Stimulated activated memory B cell treated with anti-CD40 and anti-IgM and Interleukin-4, amounts not matched to agents 10 μg/mL and 1 μg/mL and 100 μg/mL, for 72 hours (primary cell): ENCODE results near the gene CMYA5.

Source experiments
- ATAC-seq: fragments of 150-1000 bp; cut with Tn5 transposase; 2 replicates; pipeline ENCODE4 v1.10.0; 2021
- H3K27ac Mint-ChIP-seq: one replicate; pipeline ENCODE4 v1.8.0; 2022; ENCODE audit warnings: mild to moderate bottlenecking, mixed read lengths
- H3K27me3 Mint-ChIP-seq: one replicate; pipeline ENCODE4 v1.8.0; 2022; ENCODE audit warnings: mixed read lengths
- H3K36me3 Mint-ChIP-seq: one replicate; pipeline ENCODE4 v1.8.0; 2022; ENCODE audit warnings: mixed read lengths
- H3K4me1 Mint-ChIP-seq: one replicate; pipeline ENCODE4 v1.8.0; 2022; ENCODE audit warnings: mixed read lengths
- H3K4me3 Mint-ChIP-seq: one replicate; pipeline ENCODE4 v1.8.0; 2022; ENCODE audit warnings: mild to moderate bottlenecking, moderate library complexity, mixed read lengths
- H3K9me3 Mint-ChIP-seq: one replicate; pipeline ENCODE4 v1.8.0; 2022; ENCODE audit warnings: mixed read lengths

Gene CMYA5

GRCh38 chr5:79842991-79843390 is 153.4 kb downstream of the CMYA5 start:
- H3K27me3 Mint-ChIP-seq = peaks cover 35% of the 10 kb centered on the region
- H3K27ac Mint-ChIP-seq = no peak overlapping the region
- no peak overlapping the region for H3K4me3 Mint-ChIP-seq
- no peaks in the 10 kb centered on the region for H3K36me3 Mint-ChIP-seq
- H3K4me1 Mint-ChIP-seq = no peaks in the 10 kb centered on the region
- no peak for ATAC-seq
- no peaks in the 10 kb centered on the region for H3K9me3 Mint-ChIP-seq

- Mint-ChIP-seq H3K36me3 (no peaks in the 10 kb centered on the region), H3K27me3 (peaks cover 35% of the 10 kb centered on the region), H3K4me3 (no peak overlapping the region), H3K27ac (no peak overlapping the region), H3K9me3 (no peaks in the 10 kb centered on the region), H3K4me1 (no peaks in the 10 kb centered on the region)
- ATAC-seq = no peak
Observed at GRCh38 chr5:79843450-79844388, 154.1 kb downstream of the CMYA5 start.

GRCh38 chr5:79844571-79844970 is 154.9 kb downstream of the CMYA5 start:
- Mint-ChIP-seq H3K27me3 (peaks cover 35% of the 10 kb centered on the region), H3K4me1 (no peaks in the 10 kb centered on the region), H3K9me3 (no peaks in the 10 kb centered on the region), H3K4me3 (no peak overlapping the region), H3K27ac (no peak overlapping the region), H3K36me3 (no peaks in the 10 kb centered on the region)
- no peak for ATAC-seq

- peaks cover 27% of the 10 kb centered on the region for H3K27me3 Mint-ChIP-seq
- H3K4me3 Mint-ChIP-seq = no peak overlapping the region
- no peak for ATAC-seq
- no peaks in the 10 kb centered on the region for H3K9me3 Mint-ChIP-seq
- H3K27ac Mint-ChIP-seq = no peak overlapping the region
- no peaks in the 10 kb centered on the region for H3K4me1 Mint-ChIP-seq
- H3K36me3 Mint-ChIP-seq = no peaks in the 10 kb centered on the region
Observed at GRCh38 chr5:79845448-79846197, 156.0 kb downstream of the CMYA5 start.

GRCh38 chr5:79846198-79846521 is 156.5 kb downstream of the CMYA5 start:
- peaks cover 23% of the 10 kb centered on the region for H3K27me3 Mint-ChIP-seq
- H3K9me3 Mint-ChIP-seq = no peaks in the 10 kb centered on the region
- ATAC-seq = no peak
- H3K27ac Mint-ChIP-seq = no peak overlapping the region
- H3K4me1 Mint-ChIP-seq = no peaks in the 10 kb centered on the region
- no peak overlapping the region for H3K4me3 Mint-ChIP-seq
- H3K36me3 Mint-ChIP-seq = no peaks in the 10 kb centered on the region

- H3K36me3 Mint-ChIP-seq = no peaks in the 10 kb centered on the region
- no peak overlapping the region for H3K4me3 Mint-ChIP-seq
- H3K27me3 Mint-ChIP-seq = peaks cover 18% of the 10 kb centered on the region
- ATAC-seq = no peak
- no peaks in the 10 kb centered on the region for H3K9me3 Mint-ChIP-seq
- no peaks in the 10 kb centered on the region for H3K4me1 Mint-ChIP-seq
- no peak overlapping the region for H3K27ac Mint-ChIP-seq
Observed at GRCh38 chr5:79847561-79847960, 157.9 kb downstream of the CMYA5 start.

GRCh38 chr5:79849061-79849460 is 159.4 kb downstream of the CMYA5 start:
- Mint-ChIP-seq H3K27me3 (peaks cover 9% of the 10 kb centered on the region), H3K27ac (no peak overlapping the region), H3K9me3 (no peaks in the 10 kb centered on the region), H3K36me3 (no peaks in the 10 kb centered on the region), H3K4me3 (no peak overlapping the region), H3K4me1 (no peaks in the 10 kb centered on the region)
- no peak for ATAC-seq
